Activated gamma-delta T cell (primary cell): ENCODE measurements around the gene LAMA3.

Experiments
- DNase-seq: peaks from one replicate; lab custom pipeline; 2025; lab: John Stamatoyannopoulos, UW

LAMA3 gene

GRCh38 chr18:23906658-23907057, 217.4 kb downstream of the LAMA3 start:
- no peak for DNase-seq

- no peak for DNase-seq
These were observed 219.6 kb downstream of the LAMA3 start for GRCh38 chr18:23908827-23909226.

- DNase-seq: no peak
These were observed 220.8 kb downstream of the LAMA3 start for GRCh38 chr18:23910032-23910431.

GRCh38 chr18:23912356-23912755, 223.1 kb downstream of the LAMA3 start:
- DNase-seq: no peak

GRCh38 chr18:23916338-23916737, 227.1 kb downstream of the LAMA3 start:
- DNase-seq: no peak

- DNase-seq: no peak
These were observed 229.3 kb downstream of the LAMA3 start for GRCh38 chr18:23918395-23919032.

- no peak for DNase-seq
These were observed 230.8 kb downstream of the LAMA3 start for GRCh38 chr18:23920054-23920453.

GRCh38 chr18:23921716-23922285, 232.5 kb downstream of the LAMA3 start:
- DNase-seq: no peak

GRCh38 chr18:23922939-23923338, 233.7 kb downstream of the LAMA3 start:
- no peak for DNase-seq

- no peak for DNase-seq
These were observed 235.6 kb downstream of the LAMA3 start for GRCh38 chr18:23924813-23925212.

- no peak for DNase-seq
These were observed 237.3 kb downstream of the LAMA3 start for GRCh38 chr18:23926571-23926970.

- no peak for DNase-seq
These were observed 238.8 kb downstream of the LAMA3 start for GRCh38 chr18:23927821-23928746.

GRCh38 chr18:23929362-23929930, 240.2 kb downstream of the LAMA3 start:
- no peak for DNase-seq

GRCh38 chr18:23930002-23930401, 240.7 kb downstream of the LAMA3 start:
- DNase-seq: no peak

GRCh38 chr18:23932385-23933067, 243.3 kb downstream of the LAMA3 start:
- DNase-seq: no peak

- DNase-seq: no peak
These were observed 244.2 kb downstream of the LAMA3 start for GRCh38 chr18:23933407-23933806.

GRCh38 chr18:23934252-23934651, 245.0 kb downstream of the LAMA3 start:
- no peak for DNase-seq

- no peak for DNase-seq
These were observed 245.6 kb downstream of the LAMA3 start for GRCh38 chr18:23934863-23935262.

- DNase-seq: no peak
These were observed 246.6 kb downstream of the LAMA3 start for GRCh38 chr18:23935804-23936203.

GRCh38 chr18:23936381-23936958, 247.2 kb downstream of the LAMA3 start:
- no peak for DNase-seq

GRCh38 chr18:23938043-23938756, 248.9 kb downstream of the LAMA3 start:
- DNase-seq: no peak
